ENCODE measurements around the gene VPS33A. TPM values are rescaled to one million over a fixed set of nuclear protein-coding genes. Genes with fewer than 3 reads are reported as not detected.

Gene VPS33A
- total and polyA plus RNA-seq, 10 of the 15 experiments (the other 5 are each of a cell fraction or from before 2014, with no cell fraction given), result 7.7 to 33.6 (median 21.6) TPM

DNA sequence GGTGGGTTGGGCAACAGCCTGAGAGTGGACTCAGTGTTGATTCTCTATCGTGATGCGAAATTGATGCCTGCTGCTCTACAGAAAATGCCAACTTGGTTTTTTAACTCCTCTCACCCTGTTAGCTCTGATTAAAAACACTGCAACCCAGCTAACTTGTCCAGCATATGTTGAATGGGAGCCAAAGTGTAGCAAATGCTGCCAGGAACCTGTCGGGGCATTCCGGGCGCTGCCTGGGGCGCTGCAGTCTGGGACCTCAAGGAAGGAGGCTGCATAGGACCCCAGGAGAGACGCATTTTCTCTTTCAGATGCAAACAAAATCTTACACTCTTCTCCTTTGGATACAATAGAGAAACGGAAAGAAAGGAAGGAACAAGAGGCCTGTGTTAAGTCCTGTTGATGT lies 58.9 kb downstream of the VPS33A start (continued):
- TF ChIP-seq ZNF384 (IDR thresholded peaks at IDR 0.05; ENCODE audit: borderline replicate concordance, low read depth, low read length), result no peak
- no peak for TF ChIP-seq BACH1 (IDR thresholded peaks at IDR 0.05; ENCODE audit: borderline replicate concordance)
- TF ChIP-seq CTCF (IDR thresholded peaks at IDR 0.05 in 2 of 3, conservative IDR thresholded peaks at IDR 0.05 in 1 of 3; ENCODE audit: control insufficient read depth in 2 of 3, extremely low read depth in 1 of 3, insufficient read depth in 1 of 3, low read depth in 3 of 3, low read length in 3 of 3), result no peak
- no peak for TF ChIP-seq TARDBP (IDR thresholded peaks at IDR 0.05; ENCODE audit: borderline replicate concordance)
- TF ChIP-seq CREM (IDR thresholded peaks at IDR 0.05; ENCODE audit: low read depth), result no peak
- TF ChIP-seq MXI1 (IDR thresholded peaks at IDR 0.05; ENCODE audit: low read depth, low read length), result no peak
- TF ChIP-seq, protein P1, sequence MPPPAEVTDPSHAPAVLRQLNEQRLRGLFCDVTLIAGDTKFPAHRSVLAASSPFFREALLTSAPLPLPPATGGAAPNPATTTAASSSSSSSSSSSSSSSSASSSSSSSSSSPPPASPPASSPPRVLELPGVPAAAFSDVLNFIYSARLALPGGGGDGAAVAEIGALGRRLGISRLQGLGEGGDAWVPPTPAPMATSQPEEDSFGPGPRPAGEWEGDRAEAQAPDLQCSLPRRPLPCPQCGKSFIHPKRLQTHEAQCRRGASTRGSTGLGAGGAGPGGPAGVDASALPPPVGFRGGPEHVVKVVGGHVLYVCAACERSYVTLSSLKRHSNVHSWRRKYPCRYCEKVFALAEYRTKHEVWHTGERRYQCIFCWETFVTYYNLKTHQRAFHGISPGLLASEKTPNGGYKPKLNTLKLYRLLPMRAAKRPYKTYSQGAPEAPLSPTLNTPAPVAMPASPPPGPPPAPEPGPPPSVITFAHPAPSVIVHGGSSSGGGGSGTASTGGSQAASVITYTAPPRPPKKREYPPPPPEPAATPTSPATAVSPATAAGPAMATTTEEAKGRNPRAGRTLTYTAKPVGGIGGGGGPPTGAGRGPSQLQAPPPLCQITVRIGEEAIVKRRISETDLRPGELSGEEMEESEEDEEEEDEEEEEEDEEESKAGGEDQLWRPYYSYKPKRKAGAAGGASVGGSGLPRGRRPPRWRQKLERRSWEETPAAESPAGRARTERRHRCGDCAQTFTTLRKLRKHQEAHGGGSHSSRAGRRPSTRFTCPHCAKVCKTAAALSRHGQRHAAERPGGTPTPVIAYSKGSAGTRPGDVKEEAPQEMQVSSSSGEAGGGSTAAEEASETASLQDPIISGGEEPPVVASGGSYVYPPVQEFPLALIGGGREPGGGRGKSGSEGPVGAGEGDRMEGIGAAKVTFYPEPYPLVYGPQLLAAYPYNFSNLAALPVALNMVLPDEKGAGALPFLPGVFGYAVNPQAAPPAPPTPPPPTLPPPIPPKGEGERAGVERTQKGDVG (CRISPR knock-in tag; IDR thresholded peaks at IDR 0.05), result no peak

GRCh38 chr12:122206976-122207375 lies 59.3 kb downstream of the VPS33A start:
- 88% methylated on average over 8 of the region's 8 CpGs for WGBS (ENCODE audit: insufficient coverage, insufficient replicate concordance, low lambda C conversion rate, missing lambda C conversion rate)
- ATAC-seq, result no peak

More at GRCh38 chr12:122206976-122207375, 59.3 kb downstream of the VPS33A start:
- RAD21 ChIA-PET (ENCODE audit: unreplicated experiment), result no interaction called here
- no peak overlapping the region for H3K27ac ChIP-seq (ENCODE audit: control insufficient read depth, insufficient read depth)
- no peak for TF ChIP-seq HDGF (IDR thresholded peaks at IDR 0.05)
- TF ChIP-seq BHLHE40 (IDR thresholded peaks at IDR 0.05; ENCODE audit: borderline replicate concordance in 1 of 2, low read depth in 2 of 2, low read length in 1 of 2), result no peak
- TF ChIP-seq BMI1 (IDR thresholded peaks at IDR 0.05; ENCODE audit: borderline replicate concordance), result no peak
- TF ChIP-seq LARP7 (IDR thresholded peaks at IDR 0.05), result no peak
- no peak for TF ChIP-seq ZNF274 (IDR thresholded peaks at IDR 0.05; ENCODE audit: insufficient read depth, insufficient read length)
- no peak for TF ChIP-seq IRF5 (IDR thresholded peaks at IDR 0.05; ENCODE audit: borderline replicate concordance)
- no peak for TF ChIP-seq MTA3 (IDR thresholded peaks at IDR 0.05; ENCODE audit: borderline replicate concordance, low read length)
- H3K79me2 ChIP-seq (ENCODE audit: control insufficient read depth, insufficient read depth, low read length), result no peaks in the 10 kb centered on the region
- no TSS peak for BruUV-seq (replicated peaks)
- H3K4me1 ChIP-seq (ENCODE audit: control insufficient read depth, insufficient read depth, low read length), result no peaks in the 10 kb centered on the region
- intact Hi-C loops (cut with micrococcal nuclease; ENCODE audit: unreplicated experiment), result no loop called here
- no peaks in the 10 kb centered on the region; the same call in 1 of the 2 replicates for H4K20me1 ChIP-seq (ENCODE audit: control insufficient read depth, insufficient read depth)
- no peak overlapping the region for H3K9ac ChIP-seq (ENCODE audit: control insufficient read depth, insufficient read depth, low read length)
- H3K9me3 ChIP-seq (replicated peaks; ENCODE audit: control insufficient read depth, insufficient read depth, low read length), result no peaks in the 10 kb centered on the region; the same call in 2 of the 3 replicates
- SMC1A ChIA-PET (ENCODE audit: uncharacterized antibody, unreplicated experiment), result no interaction called here
- peaks cover 0 to 5% of the 10 kb centered on the region in 2 experiments; a peak in 3 of 4 replicates for H3K27me3 ChIP-seq (replicated peaks in 1 of 2; ENCODE audit: control insufficient read depth in 2 of 2, insufficient read depth in 2 of 2, low read length in 1 of 2)
- POLR2A ChIA-PET, result no interaction called here
- H3K4me2 ChIP-seq (ENCODE audit: control insufficient read depth, insufficient read depth), result no peak overlapping the region
- in situ Hi-C loops (cut with MboI), result no loop called here
- no peak overlapping the region for H2AFZ ChIP-seq (ENCODE audit: control insufficient read depth, low read depth, low read length)
- no peak overlapping the region for H3K4me3 ChIP-seq
- CTCF ChIA-PET, result no interaction called here
- DNase-seq (ENCODE audit: low read depth, low spot score) (no peak), FAIRE-seq (no peak)
- peaks cover 10 to 11% of the 10 kb centered on the region in 2 experiments; a peak in 3 of 4 replicates for H3K36me3 ChIP-seq (ENCODE audit: control insufficient read depth in 2 of 2, insufficient read depth in 2 of 2, low read length in 1 of 2)
